ENCODE measurements around the gene CDK3. TPM values are rescaled to one million over a fixed set of nuclear protein-coding genes. Genes with fewer than 3 reads are reported as not detected.

Gene CDK3
- total and polyA plus RNA-seq, 2 of the 4 experiments (the other 2 are of a cell fraction) = 0.72 to 8.8 TPM

DNA sequence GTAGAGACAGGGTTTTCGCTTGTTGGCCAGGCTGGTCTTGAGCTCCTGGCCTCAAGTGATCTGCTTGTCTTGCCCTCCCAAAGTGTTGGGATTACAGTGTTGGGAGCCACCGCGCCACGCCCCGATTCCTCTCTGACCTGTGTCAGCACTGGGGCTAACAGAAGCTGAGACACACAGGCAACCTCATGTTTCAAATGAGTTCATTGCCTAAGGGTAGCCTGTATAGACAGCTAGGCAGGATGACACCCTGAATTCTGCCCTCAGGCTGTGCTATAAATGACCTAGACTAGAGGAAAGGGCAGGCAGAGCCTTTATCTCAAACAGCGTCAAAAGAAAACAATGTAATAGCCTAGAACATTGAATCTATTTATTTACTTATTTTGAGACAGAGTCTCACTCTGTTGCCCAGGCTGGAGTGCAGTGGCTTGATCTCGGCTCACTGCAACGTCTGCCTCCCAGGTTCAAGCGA, 2.3 kb upstream of the CDK3 start (continued):
- TF ChIP-seq CEBPB (IDR thresholded peaks at IDR 0.05; ENCODE audit: low read depth, low read length) = no peak

DNA sequence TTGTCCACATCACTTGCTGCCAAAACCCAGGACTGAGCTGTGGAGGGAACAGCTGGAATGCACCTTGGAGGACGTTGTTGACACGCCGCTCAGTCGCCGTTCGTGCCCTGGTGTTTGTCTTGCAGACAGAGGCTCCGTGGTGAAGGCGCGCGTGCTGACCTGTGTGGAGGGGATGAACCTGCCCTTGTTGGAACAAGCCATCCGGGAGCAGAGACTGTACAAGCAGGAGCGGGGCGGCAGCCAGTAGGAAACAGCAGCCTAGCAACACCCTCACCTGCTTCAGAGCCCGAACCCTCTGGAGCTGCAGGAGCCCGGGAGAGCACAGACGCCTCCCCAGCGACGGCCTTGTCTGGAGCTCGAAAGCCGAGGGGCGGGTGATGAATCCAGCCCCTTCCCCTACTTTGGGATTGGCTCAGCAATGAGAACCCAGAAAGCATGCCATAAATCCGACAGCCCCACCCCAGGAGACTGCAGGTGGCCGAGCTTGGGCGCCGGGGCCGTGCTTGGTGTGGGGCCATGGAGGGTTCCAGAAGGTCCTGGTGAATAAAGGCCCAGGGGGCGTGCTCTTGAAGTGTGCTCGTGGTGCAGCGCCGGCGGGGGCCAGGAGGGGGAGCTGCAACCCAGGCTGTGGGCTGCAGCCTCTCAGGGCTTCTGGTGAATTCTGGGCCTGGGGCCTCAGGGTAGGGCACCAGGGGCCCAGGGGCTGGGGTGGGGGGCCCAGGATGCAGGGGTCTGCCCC, 470 bp upstream of the CDK3 start:
- peaks cover 7% of the 10 kb centered on the region; the same call in 1 of the 2 replicates for H3K9me1 ChIP-seq (ENCODE audit: insufficient read depth, low read length)
- ATAC-seq (ENCODE audit: low read depth) = peak; percentile 72
- no peak overlapping the region for H4K8ac ChIP-seq (ENCODE audit: low read depth in 2 of 2, low read length in 2 of 2)
- H3K27me3 ChIP-seq (ENCODE audit: control insufficient read depth, insufficient read depth, low read length) = no peaks in the 10 kb centered on the region
- H3K23ac ChIP-seq (ENCODE audit: low read depth, low read length) = no peak overlapping the region
- no peaks in the 10 kb centered on the region for H4K20me1 ChIP-seq (ENCODE audit: insufficient read depth, low read length)
- no peak overlapping the region for H3K27ac ChIP-seq (ENCODE audit: insufficient read depth, low read length)
- peaks cover 11% of the 10 kb centered on the region for H3K4me1 ChIP-seq (ENCODE audit: control insufficient read depth, insufficient read depth, low read length)
- WGBS, 2 experiments (ENCODE audit: extremely low coverage in 2 of 2, insufficient read length in 1 of 2) = 81% methylated on average over 5 of the region's 31 CpGs; no CpG with 5 or more reads in 1 of the 2 experiments
- POLR2A ChIA-PET (ENCODE audit: unreplicated experiment) = no interaction called here
- peak; percentile 16 for DNase-seq
- CTCF ChIA-PET = interaction anchor here (0.6 to 1.3 kb wide), 2 partner anchors 95 to 394 kb away, joined by 4 read pairs; no protein-coding TSS in a partner anchor
- no peak overlapping the region for H2AK5ac ChIP-seq (ENCODE audit: low read depth, low read length)
- H3K18ac ChIP-seq (ENCODE audit: low read depth, low read length) = no peak overlapping the region
- intact Hi-C loops (cut with micrococcal nuclease) (no loop called here), dilution Hi-C loops (cut with HindIII; ENCODE audit: low sequenced_read_pairs, unreplicated experiment) (no loop called here), in situ Hi-C loops (cut with MboI; ENCODE audit: low sequenced_read_pairs) (no loop called here)
- H2BK120ac ChIP-seq (ENCODE audit: low read depth, low read length) = no peak overlapping the region
- no peak overlapping the region for H3K4ac ChIP-seq (ENCODE audit: low read depth, low read length)
- no peak overlapping the region for H2AK9ac ChIP-seq (replicated peaks; ENCODE audit: low read depth, low read length, poor library complexity)
- H2BK5ac ChIP-seq (ENCODE audit: low read depth, low read length, poor library complexity, severe bottlenecking) = no peak overlapping the region
- no peak overlapping the region for H2BK20ac ChIP-seq (ENCODE audit: low read depth, low read length)
- no peak overlapping the region for H3K14ac ChIP-seq (replicated peaks; ENCODE audit: low read depth, low read length)
- peaks cover 0 to 7% of the 10 kb centered on the region in 2 experiments; a peak in 1 of 4 replicates for H3K79me1 ChIP-seq (ENCODE audit: low read depth in 1 of 2, low read length in 2 of 2)
- H3K4me2 ChIP-seq (ENCODE audit: low read depth, low read length) = no peak overlapping the region
- no peak overlapping the region for H2BK15ac ChIP-seq (ENCODE audit: low read depth, low read length)
- no peak overlapping the region for H4K5ac ChIP-seq (ENCODE audit: low read depth, low read length)
- H3K9me3 ChIP-seq (ENCODE audit: control insufficient read depth, insufficient read depth, low read length) = no peaks in the 10 kb centered on the region
- H3K56ac ChIP-seq (ENCODE audit: extremely low read depth, insufficient read depth, low read length) = no peak overlapping the region
- H3K9ac ChIP-seq (ENCODE audit: low read depth, low read length) = no peak overlapping the region
- H2AFZ ChIP-seq (replicated peaks; ENCODE audit: low read length, poor library complexity) = no peak overlapping the region
- BruUV-seq (replicated peaks) = no TSS peak
- H3K4me3 ChIP-seq (ENCODE audit: insufficient read depth, low read depth, low read length) = no peak overlapping the region
- H4K91ac ChIP-seq (ENCODE audit: insufficient read depth, low read depth, low read length) = no peak overlapping the region
- H3K36me3 ChIP-seq (ENCODE audit: control insufficient read depth, insufficient read depth, low read length) = peaks cover 7% of the 10 kb centered on the region; the same call in 1 of the 2 replicates
- TF ChIP-seq POLR2A (IDR thresholded peaks at IDR 0.05; ENCODE audit: low read depth, low read length) (no peak), MXI1 (IDR thresholded peaks at IDR 0.05; ENCODE audit: borderline replicate concordance, low read depth, low read length) (no peak), CEBPB (IDR thresholded peaks at IDR 0.05; ENCODE audit: low read depth, low read length) (no peak), ELK1 (IDR thresholded peaks at IDR 0.05; ENCODE audit: borderline replicate concordance, low read depth, low read length) (no peak), FOS (IDR thresholded peaks at IDR 0.05; ENCODE audit: low read depth, low read length) (no peak), MAFK (IDR thresholded peaks at IDR 0.05; ENCODE audit: low read depth, low read length) (no peak), BHLHE40 (IDR thresholded peaks at IDR 0.05; ENCODE audit: low read depth, low read length) (no peak), SMC3 (IDR thresholded peaks at IDR 0.05; ENCODE audit: low read depth, low read length) (peak; percentile 41; the same call in 1 of the 2 replicates), RCOR1 (IDR thresholded peaks at IDR 0.05; ENCODE audit: insufficient replicate concordance, low read length) (no peak), RAD21 (IDR thresholded peaks at IDR 0.05; ENCODE audit: low read length) (peak; percentile 65), CTCF (conservative IDR thresholded peaks at IDR 0.05; ENCODE audit: low read depth, low read length) (peak; percentile 66), USF2 (IDR thresholded peaks at IDR 0.05; ENCODE audit: low read depth, low read length) (no peak)

Measured in IMR-90 (cell line).